Measurements from ENCODE around the gene SRP19.
"Not testable (repeated sequence)": the region's sequence is repeated elsewhere in the genome, so short reads cannot be mapped to it uniquely, and the experiment has no call there.

Gene SRP19

DNA sequence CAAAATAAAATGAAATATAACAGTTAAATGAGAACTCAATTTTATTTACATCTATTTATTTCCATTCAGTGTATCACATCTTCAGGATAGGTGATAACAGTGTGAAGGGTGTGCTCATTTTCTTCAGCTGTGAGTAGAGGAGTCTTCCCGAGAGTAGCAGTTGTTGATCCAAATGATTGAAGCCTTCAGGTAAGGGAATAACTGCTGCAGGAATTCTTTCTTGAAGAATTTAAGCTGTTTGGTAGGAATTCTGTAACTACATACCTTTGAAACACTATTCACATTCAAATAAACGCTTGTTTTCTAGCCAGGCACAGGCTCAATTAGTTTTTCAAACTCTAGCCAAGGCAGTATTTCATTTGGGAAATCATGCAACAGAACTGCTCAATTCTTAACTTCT, 15.3 kb downstream of the SRP19 start:
- no peak for DNase-seq

DNA sequence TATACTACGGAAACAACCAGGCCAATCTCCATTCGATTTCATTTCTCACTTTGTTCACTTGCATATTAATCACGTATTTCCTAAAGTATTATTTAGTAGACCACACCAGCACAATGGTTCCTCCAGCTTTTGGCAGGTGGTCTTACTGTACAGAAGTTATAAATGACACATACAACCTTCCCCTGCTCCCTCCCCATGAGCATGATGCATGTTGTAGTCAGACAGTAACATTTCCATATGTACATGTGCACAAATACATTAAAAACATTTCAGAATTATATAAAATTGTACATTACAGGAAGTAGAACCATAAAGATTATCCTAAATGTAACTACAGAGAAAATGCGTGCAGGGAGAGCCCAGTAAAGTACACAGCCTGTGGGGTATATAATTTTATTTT, 17.0 kb downstream of the SRP19 start:
- DNase-seq: no peak

- no peak for DNase-seq
These were observed 17.7 kb downstream of the SRP19 start for GRCh38 chr5:112878760-112879159.

- no peak for DNase-seq
These were observed 19.3 kb downstream of the SRP19 start for GRCh38 chr5:112880219-112880964.

DNA sequence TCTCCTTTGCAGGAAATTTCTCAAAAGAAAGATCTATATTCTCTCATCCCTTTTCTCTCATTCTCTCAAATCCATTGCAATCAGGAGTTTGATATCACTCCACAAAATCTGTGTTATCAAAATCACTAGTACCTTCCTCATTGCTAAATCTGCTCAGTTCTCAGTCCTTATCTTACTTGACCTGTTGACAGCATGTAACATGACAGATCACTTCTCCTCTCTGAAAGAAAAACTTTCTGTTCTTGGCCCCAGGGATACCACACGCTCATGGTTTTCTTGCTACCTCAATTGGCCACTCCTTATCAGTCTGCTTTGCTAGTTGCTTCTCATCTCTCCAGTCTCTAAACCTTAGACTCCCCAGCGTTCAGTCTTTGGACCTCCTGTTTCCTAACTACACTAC, 22.1 kb downstream of the SRP19 start:
- DNase-seq: no peak

DNA sequence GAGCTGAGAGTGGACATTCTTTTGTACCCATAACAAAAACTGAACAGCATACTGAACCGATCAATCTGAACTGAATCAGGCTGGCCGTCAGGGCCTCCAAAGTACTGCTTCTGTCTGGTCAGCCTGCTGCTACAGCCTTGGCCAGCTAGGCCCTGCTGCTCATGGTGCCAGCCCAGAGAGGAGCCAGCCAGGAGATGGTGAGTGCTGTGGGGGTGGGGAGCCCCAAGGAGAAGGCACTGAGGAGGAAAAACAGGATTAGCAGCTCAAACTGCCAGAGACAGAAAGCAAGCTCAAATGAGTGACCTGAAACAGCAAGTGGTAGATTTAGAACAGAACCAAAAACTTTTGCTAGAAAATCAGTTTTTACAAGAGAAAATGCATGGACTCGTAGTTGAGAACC, 23.9 kb downstream of the SRP19 start:
- DNase-seq: no peak

DNA sequence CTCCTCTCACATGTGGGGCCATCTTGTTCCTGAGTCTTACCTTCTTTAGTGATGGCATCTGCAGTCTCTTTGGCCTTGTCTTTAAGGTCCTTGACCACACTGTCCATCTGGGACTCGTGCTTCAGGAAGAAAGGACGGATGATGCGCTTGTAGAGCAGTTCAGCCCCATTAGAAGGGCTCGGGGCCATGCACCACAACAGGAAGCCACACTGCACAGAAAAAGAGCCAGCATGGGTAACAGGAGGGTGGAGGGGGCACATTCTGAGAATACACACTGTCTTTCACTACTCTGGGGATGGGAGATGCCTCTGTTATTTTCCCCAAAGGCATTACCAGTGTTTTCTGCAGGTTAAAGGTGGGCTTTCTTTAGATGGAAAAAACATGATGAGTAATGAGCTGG, 25.9 kb downstream of the SRP19 start:
- DNase-seq: no peak

- DNase-seq: not testable (repeated sequence)
These were observed 31.0 kb downstream of the SRP19 start for GRCh38 chr5:112892066-112892465.

- no peak for DNase-seq
These were observed 31.7 kb downstream of the SRP19 start for GRCh38 chr5:112892776-112893175.

- DNase-seq: no peak
These were observed 34.6 kb downstream of the SRP19 start for GRCh38 chr5:112895682-112896081.

DNA sequence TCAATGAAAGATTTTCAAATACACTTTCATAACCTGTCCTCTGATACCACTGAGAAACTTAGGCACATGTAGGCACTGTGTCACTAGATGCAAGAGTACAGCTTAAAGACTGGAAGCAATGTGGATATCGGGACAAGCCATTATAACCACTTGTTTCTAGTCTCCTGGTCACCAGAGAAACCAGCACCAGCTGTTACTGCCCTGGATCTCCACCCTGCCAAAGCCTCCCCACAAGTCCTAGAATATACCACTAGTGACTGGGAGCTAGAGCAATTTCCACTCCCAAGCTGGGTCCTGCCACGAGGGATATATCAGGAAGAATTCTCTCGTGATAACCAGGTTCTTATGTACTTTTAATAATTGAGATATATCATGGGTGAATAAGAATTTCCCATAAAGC, 41.5 kb downstream of the SRP19 start:
- no peak for DNase-seq

DNA sequence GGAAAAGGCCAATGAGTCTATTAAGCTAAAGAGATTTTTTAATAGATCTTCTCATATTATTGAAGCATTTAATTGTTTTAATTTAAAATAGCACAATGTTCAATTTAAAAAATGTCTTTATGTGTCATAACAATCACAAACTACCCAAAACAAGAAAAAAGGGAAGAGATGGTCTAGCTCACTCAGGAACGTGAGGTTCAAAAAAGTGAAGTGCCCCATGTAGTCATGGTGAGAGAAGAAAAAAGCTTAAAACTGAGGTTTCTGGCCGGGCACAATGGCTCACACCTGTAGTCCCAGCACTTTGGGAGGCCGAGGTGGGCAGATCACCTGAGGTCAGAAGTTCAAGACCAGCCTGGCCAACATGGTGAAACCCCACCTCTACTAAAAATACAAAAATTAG, 43.9 kb downstream of the SRP19 start:
- DNase-seq: not testable (repeated sequence)

DNA sequence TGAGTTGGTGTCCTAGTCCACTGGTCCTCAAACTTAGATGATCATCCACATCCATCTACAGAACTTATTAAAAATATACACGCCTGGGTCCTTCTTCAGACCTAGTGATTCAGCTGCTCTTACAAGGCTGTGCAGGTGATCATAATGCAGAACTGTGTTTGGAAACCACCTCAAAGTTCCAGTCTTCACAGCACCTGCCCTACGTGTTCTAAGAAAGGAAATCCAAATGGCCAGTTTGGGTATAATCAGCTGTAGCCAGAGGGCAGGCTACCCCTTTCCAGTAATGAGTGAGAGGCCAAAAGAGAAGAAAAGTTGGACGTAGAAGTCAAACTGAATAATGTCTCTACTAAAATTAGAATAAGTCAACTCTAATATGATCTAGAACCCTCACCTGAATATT, 45.5 kb downstream of the SRP19 start:
- DNase-seq: no peak

DNA sequence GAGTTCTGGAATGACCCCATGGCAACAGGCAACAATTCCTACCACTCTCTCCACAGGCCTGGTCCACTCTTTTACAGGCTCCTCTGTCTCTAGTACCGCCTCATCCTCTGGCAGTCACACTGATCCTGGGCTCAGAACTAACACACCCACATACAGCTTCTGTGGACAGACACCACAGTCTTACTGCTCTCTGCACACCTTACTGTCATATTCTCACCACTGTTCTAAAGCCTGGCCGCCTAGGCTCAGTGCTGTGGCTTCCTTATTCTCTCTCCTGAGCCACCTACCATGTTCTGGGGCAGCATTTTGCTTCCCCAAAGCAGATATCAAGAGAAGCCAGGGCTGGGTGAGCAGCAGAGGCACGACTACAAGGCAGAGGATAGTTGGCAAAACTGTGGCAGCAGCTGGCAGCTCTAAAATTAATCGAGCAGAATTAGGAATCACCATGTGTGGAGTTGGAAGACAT, 46.1 kb downstream of the SRP19 start:
- DNase-seq: no peak

DNA sequence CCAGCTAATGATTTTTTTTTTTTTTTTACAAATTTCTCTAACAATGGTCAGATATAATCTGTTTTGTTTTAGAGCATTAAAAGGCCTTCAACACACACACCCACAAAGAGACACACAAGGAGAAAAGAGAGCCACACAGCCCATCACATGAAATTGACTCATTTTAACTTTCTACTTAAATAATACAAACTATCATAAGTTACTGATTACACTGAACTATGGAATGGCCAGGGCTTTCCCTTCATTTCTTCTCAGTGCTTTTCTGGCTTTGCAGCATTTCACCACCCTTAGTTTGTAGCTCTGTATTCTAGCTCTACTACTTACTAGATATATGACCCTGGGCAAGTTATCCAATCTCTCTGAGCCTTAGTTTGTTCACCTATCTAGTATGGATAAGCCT, 47.8 kb downstream of the SRP19 start:
- DNase-seq: no peak

DNA sequence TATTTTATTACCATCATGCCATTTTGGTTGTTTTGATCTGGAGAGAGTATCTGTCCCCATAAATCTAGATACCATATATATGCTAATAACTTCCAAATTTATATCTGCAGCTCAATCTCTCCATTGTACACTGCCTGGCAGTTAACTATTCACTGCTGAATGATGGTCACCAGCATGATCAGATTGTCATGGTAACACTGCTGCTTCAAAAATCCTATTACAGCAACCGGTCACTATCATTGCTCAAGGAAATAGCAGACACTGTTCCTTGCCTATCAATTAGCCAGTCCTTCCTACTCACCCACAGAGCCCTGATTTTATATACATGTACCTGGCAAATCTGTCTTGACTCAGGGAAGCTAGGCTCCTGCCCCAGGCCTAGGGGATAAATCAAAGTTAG, 49.4 kb downstream of the SRP19 start:
- no peak for DNase-seq

DNA sequence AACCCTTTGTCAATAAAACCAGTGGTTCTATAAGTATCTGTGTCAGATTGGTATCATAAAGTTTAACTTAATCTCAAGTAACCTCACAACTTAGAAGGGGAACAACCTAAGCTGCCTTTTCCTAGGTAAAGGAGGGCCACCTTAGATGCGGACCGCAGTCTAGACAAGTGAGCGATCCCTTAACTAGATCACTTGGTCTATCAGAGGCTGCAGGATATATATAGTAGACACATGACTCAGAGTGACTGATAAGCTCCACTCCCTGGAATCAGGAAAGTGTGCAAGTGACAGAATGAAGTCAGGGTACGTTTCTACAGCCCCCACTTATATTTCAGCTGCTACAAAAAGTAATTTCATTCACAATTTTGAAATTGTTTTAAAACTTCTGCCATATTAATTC, 53.5 kb downstream of the SRP19 start:
- no peak for DNase-seq

GRCh38 chr5:112915831-112916230, 54.7 kb downstream of the SRP19 start:
- no peak for DNase-seq

GRCh38 chr5:112917453-112917995, 56.4 kb downstream of the SRP19 start:
- no peak for DNase-seq

- DNase-seq: no peak
These were observed 57.0 kb downstream of the SRP19 start for GRCh38 chr5:112918136-112918535.

DNA sequence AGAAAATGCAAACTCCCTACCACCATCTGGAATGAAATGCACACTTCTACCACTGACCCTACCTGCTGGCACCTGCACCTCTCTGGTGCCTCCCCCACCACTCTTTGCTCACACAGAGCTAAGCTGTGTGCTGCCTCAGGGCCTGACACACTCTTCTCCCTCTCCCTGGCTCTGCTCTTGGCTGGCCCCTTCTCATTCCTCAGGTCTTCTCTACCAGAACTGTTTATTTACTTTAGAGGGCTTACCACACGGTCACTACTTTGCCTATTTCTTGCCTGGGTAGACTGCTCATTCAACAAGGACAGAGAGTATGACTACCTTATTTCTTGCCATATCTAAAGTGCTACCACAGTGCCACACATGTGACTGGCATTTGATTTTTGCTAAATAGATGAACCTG, 57.6 kb downstream of the SRP19 start:
- DNase-seq: no peak

Measured in DMS 273 treated with DMSO at 0.1 percent for 48 hours (cell line).